ENCODE measurements around the gene PCK2. TPM values are rescaled to one million over a fixed set of nuclear protein-coding genes. Genes with fewer than 3 reads are reported as not detected.

Gene PCK2
- polyA plus RNA-seq, 1 donor = 4.3 TPM

- DNase-seq = no peak
Observed at GRCh38 chr14:24121210-24121609, 27.1 kb downstream of the PCK2 start.

DNA sequence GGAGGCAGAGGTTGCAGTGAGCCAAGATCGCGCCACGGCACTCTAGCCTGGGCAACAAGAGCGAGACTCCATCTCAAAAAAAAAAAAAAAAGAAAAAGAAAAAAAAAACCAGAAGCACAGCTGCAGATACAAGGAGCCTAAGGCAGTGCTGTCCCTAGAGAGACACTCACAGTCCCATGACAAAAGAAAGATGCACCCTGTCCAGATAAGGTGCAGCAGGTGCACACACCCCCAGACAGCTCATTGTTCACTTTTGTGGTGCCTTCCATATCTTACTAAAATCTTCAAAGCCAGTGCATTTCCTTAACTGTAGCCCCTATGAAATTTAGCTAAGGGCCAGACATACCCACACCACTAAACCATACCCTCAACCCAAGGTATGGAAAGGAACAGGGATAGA is 28.3 kb downstream of the PCK2 start:
- no peak for DNase-seq

DNA sequence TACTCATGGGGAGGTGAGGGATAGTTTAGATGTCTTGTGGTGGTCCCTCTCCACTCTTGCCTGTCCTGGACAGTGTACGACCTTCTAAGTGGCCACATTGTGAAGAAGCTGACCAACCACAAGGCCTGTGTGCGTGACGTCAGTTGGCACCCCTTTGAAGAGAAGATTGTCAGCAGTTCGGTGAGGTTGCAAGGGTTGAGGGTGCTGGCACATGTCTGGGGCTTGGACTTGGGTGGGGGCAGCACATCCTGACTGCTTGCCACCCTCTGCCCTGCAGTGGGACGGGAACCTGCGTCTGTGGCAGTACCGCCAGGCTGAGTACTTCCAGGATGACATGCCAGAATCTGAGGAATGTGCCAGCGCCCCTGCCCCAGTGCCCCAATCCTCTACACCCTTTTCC is 28.8 kb downstream of the PCK2 start:
- no peak for DNase-seq

- no peak for DNase-seq
Observed at GRCh38 chr14:24123424-24124417, 29.6 kb downstream of the PCK2 start.

DNA sequence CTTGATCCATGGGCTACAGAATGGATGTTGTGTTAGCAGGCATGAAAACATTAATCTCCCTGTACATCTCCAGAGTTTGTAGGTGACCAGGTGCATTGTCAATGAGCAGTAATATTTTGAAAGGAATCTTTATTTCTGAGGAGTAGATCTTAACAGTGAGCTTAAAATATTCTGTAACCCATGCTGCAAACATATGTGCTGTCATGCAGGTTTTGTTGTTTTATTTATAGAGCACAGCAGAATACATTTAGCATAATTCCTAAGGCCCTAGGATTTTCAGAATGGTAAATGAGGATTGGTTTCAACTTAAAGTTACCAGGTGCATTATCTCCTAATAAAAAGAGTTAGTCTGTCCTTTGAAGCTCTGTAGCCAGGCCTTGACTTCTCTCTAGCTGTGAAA is 32.8 kb downstream of the PCK2 start:
- no peak for DNase-seq

DNA sequence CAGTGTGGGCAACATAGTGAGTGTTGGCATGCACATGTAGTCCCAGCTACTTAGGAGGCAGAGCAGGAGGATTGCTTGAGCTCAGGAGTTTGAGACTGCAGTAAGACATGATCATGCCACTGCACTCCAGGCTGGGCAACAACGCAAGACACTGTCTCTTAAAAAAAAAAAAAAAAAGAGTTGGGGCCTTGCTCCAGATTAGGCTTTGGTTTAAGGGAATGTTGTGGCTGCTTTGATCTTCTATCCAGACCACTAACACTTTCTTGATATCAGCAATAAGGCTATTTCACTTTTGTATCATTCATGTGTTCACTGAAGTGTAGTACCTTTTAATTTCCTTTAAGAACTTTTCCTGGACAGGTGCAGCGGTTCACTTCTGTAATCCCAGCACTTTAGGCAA is 33.6 kb downstream of the PCK2 start:
- DNase-seq = no peak

- no peak for DNase-seq
Observed at GRCh38 chr14:24129410-24129998, 35.4 kb downstream of the PCK2 start.

- no peak for DNase-seq
Observed at GRCh38 chr14:24130380-24130716, 36.2 kb downstream of the PCK2 start, which contains the start of gene FITM1. Gene FITM1 (plus strand): TSS chr14:24130659. CDS start chr14:24131564, 905 bp downstream.

- DNase-seq = peak; percentile 52
Observed at GRCh38 chr14:24130717-24131548, 36.8 kb downstream of the PCK2 start.

- no peak for DNase-seq
Observed at GRCh38 chr14:24131549-24131966, 37.4 kb downstream of the PCK2 start.

DNA sequence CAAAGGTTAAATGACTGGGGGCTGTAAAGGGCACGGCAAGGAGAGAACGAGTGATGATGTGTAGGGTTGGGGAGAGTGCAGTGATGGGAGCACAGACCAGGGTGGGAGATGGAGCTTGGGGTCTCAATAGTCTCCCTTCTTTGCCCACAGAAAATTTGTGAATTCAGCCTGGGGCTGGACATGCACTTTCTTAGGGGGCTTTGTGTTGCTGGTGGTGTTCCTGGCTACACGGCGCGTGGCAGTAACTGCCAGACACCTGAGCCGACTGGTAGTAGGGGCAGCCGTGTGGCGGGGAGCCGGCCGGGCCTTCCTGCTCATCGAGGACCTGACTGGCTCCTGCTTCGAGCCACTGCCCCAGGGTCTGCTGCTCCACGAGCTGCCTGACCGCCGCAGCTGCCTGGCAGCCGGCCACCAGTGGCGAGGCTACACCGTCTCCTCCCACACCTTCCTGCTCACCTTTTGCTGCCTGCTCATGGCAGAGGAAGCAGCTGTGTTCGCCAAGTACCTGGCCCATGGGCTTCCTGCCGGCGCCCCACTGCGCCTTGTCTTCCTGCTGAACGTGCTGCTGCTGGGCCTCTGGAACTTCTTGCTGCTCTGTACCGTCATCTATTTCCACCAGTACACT is 38.1 kb downstream of the PCK2 start:
- no peak for DNase-seq

GRCh38 chr14:24132976-24133375 is 38.9 kb downstream of the PCK2 start:
- DNase-seq = no peak

DNA sequence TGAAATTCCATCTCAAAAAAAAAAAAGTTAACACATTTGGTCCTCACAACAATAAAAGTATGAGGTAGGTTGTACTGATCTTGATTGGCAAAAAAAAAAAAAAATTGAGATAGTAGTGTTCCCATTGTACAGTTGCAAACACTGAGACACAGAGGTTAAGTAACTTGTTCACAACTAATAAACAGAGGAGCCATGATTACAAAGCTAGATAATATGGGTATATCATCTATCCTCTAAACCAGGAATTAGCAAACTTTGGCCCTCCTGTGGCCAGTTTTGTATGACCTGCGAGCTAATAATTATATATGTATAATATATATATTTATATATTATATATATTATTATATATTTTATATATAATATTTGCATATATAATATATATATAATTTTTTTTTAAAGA is 39.6 kb downstream of the PCK2 start:
- DNase-seq = no peak

DNA sequence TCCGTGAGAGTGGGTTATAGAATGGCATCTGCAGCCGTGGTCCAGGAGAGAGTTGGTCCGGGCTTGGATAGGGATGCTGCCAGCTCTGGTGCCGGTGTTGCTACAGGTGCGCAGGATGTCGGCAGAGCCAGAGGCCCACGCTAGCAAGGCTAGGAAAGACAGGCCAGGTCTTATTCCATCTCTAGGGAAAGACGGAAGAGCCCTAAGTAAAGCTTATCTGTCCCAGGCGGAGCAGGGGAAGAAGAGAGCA is 41.4 kb downstream of the PCK2 start:
- no peak for DNase-seq

DNA sequence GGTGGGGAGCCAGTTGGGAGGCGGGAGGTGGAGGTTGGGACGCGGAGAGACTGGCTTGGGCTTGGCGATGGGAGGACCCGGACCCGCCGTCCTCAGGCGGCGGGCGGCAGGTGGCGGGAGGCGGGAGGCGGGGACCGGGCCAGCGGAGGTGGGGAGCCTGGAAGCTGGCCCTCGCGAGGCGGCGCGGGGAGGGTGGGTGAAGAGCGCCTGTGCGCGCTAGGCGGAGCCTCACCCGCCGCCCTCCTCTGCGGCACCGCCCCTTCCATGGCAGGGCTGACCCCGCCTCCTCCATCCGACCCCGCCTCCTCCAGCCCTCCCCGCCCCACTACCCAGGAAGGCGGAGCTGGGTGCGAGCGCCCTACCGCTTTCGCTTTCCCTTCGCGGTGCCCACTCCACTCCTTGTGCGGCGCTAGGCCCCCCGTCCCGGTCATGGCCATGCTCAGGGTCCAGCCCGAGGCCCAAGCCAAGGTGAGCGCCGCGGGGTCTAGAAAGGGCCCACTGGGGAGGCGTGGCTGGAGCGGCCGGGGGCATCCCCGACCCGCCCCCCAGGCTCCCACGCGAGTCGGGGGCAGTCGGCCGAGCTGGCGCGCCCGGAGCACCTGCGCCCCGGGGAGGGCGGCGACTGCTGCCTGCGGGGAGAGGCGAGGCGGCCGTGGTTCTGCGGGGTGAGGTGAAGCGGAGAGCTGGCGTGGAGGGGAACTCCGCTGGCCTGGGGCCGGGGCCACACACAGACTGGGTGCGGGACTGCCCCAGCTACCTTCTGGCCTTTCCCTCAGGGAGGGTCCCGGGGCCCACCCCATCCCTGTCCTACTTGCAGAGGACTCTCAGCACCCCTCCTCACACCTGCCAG is 41.9 kb downstream of the PCK2 start, which contains the start of gene PSME1:
TSS of gene PSME1 (plus strand) at position 361 of the 850 bp plus-strand sequence. CDS start at position 430, 69 bp downstream.
- DNase-seq = peak; percentile 90

DNA sequence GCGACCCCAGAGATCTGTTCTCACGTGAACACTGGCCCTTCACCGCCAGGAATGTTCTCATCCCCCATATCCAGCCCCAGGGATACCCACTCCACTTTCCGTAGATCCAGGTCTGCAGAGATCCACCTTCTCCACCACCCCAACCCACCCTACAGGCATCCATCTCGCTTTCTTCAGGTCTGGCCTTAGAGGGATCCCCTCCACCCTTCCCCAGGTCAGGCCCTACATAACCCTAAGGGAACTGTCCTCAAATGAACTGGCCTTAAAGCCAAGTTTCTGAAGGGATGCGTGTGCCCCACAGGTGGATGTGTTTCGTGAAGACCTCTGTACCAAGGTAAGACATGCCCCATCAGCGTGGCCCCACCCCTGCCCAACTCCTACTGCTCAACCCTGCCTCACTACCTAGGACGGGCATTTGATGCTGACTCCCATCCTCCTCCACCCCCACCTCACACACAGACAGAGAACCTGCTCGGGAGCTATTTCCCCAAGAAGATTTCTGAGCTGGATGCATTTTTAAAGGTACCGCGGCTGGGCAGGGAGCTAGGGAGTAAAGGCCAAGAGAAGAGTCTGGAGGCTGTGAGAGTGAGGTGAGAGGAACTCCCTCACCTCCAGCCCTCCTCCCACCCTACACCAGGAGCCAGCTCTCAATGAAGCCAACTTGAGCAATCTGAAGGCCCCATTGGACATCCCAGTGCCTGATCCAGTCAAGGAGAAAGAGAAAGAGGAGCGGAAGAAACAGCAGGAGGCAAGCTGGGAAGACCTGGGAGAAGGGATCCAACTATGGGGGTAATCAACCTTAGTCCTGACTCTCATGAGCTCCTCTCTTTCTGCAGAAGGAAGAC is 42.8 kb downstream of the PCK2 start:
- DNase-seq = no peak

DNA sequence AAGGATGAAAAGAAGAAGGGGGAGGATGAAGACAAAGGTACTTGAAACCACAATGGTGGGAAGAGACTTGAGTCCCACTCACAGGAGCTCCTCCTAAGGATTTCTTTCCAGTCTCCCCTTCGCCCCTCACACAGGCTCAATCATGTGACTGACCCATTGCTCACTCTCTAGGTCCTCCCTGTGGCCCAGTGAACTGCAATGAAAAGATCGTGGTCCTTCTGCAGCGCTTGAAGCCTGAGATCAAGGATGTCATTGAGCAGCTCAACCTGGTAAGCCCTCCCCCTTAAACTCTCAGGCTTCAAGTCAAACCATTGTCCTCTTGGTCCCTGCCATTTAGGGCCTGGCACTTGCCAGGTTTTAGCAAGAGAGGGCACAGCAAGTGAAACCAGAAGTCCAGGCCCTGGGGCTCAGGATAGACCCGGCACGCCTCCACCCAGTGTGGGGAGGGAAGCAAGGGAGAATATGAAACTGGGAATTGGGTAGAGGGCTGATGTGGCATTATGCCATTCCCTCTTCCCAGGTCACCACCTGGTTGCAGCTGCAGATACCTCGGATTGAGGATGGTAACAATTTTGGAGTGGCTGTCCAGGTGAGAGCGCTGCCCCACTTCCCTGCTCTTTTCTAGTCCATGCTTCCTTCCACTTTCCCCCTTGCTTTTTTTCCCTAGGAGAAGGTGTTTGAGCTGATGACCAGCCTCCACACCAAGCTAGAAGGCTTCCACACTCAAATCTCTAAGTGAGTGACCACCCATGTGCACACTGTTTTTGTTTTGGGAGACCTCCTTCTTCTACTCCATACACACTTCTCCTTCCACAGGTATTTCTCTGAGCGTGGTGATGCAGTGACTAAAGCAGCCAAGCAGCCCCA is 43.7 kb downstream of the PCK2 start:
- DNase-seq = no peak

- no peak for DNase-seq
Observed at GRCh38 chr14:24138396-24139271, 44.5 kb downstream of the PCK2 start.
